HG03432 (cell line): ENCODE measurements around the gene IFNLR1.

Source experiments
- ATAC-seq: cut with Tn5 transposase; IDR thresholded peaks from one replicate; pipeline ENCODE4 v1.9.1; 2021; ENCODE audit warnings: mild to moderate bottlenecking, moderate library complexity; ENCODE audit not compliant: unreplicated experiment

IFNLR1 gene

DNA sequence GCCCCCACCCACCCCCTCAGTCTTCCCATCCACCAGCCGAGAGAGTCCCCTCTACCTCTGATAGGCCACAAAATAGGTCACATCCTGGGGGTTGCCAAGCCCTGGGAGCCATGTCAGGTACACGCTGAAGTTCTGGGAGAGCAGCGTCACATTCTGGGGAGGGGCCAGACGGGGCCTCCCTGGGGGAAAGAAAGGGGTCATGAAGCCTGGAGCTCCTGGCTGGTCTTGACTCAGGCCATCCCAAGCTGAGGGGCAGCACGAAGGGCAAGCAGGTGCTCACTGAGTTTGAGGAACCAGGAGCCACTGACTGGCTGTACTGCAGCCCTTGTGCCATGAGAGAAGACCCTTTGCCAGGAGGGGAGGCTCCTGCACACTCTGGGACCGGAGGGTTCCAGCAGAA lies 6.4 kb downstream of the IFNLR1 start:
- ATAC-seq: no peak

DNA sequence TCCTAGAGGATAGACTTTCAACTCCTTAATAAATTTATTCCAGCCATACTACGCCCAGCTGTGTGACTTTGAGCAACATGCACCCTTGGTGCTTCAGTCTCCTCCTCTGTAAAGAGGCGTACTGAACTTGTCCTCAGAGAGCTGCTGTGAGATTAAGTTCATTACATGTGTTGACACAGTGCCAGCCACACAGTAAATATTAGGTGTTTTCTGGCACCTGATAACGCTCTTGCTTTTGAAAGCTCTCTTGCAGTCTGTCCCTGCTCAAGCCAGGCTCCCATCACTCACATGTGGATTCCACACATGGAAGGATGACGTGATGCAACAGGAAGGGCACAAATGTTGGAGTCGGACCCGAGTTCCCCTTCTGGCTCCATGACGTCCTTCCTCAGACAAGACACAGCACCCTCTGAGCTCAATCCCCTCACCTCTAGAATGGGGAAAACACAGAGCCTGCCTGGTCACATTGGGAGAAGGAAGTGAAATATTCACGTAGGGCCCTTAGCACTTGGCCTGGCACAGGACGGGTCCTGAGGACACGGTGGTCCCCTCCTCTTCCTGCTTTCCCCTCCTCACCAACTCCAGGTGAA lies 7.7 kb downstream of the IFNLR1 start:
- ATAC-seq: no peak

DNA sequence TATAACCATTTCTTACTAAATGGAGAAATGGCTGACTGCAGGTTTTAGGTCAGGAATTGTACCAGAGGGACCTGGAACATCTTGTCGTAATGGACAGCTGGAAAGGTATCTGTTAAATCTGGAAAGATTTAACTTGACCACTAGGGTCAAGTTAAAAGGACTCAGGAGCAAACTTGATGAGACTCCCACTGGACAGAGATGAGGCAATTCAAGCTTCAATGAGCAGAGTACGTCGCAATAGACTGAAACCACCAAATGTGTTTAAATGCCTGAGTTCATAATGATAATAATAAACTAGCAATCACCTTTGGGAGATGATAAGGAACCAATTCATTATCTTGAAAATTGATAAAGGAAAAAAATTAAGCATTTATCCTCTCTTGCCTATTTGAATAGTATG lies 8.7 kb downstream of the IFNLR1 start:
- no peak for ATAC-seq

DNA sequence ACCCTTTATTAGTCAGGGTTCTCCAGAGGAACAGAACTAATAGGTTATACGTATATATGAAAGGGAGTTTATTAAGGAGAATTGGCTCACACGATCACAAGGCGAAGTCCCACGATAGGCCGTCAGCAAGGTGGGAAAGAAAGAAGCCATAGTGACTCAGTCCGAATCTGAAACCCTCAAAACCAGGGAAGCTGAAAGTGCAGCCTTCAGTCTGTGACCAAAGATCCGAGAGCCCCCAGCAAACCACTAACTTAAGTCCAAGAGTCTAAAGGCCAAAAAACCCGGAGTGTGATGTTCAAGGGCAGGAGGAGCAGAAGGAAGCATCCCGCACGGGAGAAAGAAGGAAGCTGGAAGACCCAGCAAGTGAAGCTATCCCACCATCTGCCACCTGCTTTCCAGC lies 9.9 kb downstream of the IFNLR1 start:
- ATAC-seq: no peak

DNA sequence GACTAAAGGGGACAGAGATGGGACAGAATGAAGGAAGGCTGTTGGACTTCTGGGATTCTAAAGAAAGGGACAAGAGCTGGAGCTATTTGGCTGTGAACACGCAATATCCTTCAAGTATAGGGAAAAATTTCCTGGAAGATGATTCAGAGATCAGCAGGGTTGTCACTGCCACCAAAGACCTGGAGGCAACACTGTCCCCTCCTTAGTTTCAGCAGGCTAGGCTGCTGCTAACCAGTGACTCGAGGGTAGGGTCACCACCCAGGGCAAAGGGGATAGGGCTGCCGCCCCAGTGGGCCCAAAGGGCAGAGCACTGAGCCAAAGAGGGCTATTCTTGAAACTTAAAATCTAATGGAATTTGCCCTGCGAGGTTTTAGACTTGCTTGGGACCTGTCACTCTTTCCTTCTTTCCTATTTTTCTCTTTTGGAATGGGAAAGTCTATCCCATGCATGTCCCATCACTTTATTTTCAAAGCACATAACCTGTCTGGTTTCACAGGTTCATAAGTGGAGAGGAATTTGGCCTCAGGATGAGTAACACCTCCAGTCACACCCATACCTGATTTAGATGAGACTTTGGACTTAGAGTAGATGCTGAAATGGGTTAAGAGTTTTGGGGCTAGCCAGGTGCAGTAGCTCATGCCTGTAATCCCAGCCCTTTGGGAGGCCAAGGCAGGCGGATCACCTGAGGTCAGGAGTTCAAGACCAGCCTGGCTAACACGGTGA lies 11.9 kb downstream of the IFNLR1 start:
- no peak for ATAC-seq

DNA sequence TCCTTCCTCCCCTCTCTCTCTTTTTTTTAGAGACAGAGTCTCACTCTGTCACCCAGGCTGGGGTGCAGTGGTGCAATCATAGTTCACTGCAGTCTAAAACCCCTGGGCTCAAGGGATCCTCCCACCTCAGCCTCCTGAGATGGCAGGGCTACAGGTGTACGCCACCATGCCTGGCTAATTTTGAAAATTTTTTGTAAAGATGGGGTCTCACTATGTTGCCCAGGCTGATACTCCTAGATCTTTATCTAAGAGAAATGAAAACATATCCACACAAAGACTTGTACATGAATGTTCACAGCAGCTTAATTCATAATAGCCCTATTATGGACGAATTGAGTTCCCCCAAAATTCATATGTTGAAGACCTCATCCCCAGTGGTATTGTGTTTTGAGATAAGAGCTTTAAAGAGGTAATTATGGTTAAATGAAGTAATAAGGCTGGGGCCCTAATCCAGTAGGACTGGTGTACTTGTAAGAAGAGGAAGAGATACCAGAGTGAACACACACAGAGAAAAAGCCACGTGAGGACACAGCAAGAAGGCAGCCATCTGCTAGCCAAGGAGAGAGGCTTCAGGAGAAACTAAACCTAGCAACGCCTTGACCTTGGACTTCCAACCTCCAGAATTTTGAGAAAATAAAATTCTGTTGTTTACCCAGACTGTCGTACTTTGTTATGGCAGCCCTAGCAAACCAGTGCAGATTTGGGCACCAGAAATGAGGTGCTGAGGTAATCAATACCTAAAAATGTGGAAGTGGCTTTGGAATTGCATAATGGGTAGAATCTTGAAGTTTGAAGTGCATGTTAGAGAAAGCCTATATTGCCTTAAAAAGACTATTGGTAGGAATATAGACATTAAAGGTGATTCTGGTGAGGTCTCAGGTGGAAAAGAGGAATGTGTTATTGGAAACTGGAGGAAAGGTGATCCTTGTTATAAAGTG lies 13.2 kb downstream of the IFNLR1 start:
- no peak for ATAC-seq

DNA sequence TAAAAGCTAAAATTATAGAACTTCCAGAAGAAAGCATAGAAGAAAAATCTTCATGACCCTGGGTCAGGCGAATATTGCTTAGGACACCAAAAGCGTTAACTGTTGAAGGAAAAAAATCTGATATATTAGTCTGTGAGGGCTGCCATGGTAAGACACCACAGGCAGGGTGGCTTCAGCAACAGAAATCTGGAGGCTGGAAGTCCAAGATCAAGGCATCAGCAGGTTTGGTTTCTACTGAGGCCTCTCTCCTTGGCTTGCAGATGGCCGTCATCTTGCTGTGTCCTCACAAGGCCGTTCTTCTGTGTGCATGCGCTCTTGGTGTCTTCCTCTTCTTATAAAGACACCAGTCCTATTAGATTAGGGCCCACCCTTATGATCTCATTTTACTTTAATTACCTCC lies 14.5 kb downstream of the IFNLR1 start:
- ATAC-seq: no peak

DNA sequence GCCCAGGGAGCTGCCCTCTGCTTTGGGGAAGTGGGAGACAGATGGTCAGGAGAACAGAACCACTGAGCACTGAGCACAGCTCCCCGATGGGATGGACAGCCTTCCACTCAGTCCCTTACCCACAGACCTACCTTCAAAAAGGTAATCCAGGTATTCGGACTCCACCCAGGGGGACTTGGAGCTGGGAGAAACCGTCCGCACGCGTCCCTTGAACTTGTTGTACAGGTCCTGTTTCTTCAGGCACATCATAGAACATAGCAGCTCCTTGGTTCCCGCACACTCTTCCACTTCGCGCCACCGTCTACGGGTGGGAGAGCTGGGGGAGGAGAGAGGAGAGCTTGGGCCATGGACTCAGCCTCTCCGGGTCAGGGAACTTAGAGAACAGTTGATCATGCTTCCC lies 17.8 kb downstream of the IFNLR1 start:
- ATAC-seq: no peak

DNA sequence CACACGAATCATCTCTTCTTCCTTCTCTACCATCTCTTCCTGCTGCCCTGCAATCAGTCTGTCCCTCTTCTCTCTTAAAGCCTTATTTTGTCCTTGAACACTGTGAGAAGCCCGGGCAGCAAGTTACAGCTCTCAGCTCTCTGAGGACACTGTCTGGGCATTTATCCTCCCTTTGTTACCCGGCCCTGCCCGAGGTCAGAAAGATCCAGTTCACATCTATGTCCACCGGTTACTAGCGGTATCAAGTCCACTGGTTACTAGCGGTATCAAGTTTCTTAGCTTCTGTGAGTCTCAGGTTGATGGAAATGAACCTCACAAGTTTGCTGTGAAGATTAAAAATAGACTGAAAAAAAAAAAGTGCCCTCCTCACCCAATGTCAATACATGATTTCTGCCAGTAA lies 18.8 kb downstream of the IFNLR1 start:
- no peak for ATAC-seq

DNA sequence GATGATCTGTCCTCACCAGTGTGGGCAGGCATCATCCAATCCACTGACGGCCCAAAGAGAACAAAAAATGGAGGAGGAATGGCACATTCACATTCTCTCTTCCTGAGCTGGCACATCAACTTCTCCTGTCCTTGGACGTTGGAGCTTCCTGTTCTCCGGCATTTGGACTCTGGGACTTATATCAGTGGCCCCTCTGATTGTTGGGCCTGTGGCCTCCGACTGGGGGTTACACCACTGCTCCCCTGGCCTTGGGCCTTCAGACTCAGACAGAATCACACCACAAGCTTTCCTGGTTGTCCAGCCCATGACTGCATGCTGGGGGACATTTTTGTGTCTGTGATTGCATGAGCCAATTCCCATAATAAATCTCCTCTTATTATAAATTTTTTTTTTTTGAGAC lies 20.1 kb downstream of the IFNLR1 start:
- no peak for ATAC-seq

DNA sequence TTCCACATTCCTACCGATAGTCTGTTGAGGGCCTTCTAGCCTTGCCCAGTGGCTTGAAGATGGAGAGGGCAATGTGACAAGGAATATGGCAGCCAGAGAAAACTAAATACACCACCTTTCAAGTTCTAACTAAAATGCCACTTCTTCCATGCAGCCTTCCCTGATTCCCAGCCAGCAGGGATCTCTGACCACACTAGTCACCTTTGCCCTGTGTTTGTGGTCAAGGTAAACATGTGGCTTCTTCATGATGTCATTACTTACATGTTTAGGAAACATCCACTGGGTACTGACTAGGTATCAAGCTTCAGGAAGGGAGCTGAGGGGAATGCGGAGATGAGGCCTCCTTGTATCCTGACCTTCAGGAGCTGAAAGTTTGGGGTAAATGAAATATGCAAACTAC lies 21.6 kb downstream of the IFNLR1 start:
- ATAC-seq: no peak

DNA sequence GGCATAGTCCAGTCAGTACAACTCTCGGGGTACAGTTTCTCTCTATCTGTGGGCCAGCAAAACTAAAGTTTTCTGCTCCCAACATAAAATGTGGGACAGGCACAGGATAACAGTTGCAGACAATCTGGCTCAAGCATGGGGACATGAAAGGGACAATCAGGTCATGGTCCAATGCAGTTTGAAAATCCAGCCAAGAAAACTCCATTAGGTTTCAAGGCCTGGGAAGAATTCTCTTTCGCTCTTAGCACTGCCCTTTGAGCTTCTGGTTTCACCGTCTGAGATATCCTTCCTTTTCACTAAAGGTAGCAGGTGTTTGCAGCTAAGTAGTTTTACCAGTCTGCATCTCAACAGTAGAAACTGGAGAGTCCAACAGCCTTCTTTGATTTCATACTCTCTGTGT lies 23.1 kb downstream of the IFNLR1 start:
- ATAC-seq: no peak

DNA sequence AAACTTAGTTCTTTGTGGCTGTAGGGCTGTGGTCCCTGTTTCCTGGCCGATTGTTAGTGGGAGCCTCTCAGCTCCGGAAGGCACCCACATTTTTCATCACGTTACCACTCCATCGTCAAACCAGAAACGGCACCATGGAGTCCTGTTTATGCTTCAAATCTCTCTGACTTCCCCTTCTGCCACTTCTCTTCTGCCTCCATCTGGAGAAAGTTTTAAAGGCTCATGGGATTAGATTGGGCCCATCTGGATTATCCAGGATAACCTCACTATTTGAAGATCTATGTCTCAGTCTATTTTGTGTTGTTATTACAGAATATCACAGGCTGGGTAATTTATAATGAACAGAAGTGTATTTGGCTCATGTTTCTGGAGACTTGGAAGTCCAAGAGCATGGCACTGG lies 24.9 kb downstream of the IFNLR1 start:
- no peak for ATAC-seq

DNA sequence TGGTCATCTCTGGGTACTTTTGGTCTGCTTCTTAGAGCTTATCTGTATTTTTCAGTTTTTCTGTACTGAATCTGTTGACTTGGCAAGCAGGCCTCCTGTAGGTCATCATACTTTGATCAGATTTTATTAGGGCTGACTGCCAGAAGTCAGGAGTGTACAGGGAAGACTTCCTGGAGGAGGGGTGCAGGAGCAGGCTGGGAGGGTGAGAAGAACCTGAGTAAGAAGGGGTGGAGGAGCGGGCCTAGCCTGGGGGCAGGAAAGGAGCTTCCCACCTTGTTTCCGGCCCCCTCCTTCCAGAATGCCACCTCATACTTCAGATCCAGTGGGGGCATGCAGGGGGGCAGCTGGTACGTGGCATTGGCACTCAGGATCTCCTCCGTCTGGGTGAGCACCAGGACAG lies 25.8 kb downstream of the IFNLR1 start:
- no peak for ATAC-seq

DNA sequence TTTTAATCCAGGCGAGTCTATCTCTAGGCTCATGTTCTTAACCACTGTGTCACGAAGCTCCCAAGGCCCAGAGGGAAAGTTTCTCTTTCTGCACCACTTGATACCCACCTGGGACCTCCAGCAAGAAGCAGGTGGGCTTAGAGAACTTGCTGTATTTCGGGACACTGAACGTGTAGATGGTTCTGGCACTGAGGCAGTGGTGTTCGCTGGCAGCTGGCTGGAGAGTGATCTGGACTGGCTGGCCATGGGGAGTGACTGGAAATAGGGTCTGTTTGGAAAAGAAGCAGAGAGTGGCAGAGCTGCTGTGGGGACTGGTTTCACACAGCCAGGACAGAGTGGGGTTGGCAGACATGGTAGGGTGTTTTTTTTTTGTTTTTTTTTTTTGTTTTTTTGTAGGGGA lies 27.7 kb downstream of the IFNLR1 start:
- no peak for ATAC-seq

DNA sequence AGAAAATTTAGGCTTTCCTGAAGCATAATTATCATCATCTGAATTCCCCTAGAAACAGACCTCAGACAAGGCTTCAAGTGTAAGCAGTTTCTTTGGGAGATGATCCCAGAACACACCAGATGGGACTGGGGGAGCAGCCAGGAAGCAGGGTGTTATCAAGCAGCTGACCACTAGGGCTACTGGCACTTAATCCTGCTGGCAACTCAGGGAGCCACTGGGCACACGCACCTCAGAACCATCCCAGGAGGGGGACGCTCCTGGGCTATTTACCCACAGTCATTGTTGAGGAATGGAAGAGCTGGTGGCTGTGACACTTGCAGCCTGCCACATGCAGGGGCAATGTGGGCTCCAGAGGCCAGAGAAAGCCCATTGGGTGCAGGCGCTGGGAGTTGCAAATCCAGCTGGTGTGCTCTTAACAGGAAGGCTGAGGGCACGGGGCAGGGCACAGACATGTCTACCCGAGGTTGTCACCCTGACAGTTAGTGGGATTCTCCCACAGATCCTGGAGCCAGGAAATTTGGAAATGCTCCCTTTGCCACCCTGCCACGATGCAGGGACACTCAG lies 29.1 kb downstream of the IFNLR1 start:
- ATAC-seq: no peak

DNA sequence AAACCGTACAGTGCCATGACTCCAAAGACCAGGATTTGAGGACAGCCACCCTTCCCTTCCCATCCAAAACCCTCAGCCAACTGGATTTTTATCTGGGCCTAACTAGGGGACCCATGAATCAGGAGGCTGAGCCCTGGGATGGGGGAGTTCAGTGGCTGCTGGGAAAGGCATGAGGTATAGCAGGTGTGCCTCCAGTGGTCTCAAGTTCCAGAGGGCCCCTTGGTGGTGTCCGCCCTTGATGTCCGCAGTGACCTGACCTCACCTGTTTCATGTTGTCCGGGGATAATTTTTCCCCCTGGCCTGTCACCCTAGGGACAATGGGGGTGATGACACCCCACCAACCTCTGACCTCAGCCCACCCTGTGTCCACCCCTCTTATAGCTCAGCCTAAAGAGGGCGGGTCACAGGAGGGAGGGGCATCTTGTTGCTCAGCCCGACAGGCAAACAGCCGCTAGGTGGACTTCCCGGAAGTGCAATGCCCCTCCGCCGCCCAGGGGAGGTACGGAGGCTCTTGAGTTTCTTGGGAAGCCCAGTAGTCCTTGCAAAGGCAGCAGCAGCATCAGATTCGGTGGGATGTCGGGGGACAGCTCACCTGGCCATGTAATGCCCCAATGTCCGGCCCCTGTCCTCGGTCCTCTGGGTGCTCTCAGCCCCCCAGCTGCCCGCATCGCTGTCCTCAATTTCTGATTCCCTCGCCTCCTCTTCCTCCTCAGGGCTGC lies 30.4 kb downstream of the IFNLR1 start:
- ATAC-seq: no peak

DNA sequence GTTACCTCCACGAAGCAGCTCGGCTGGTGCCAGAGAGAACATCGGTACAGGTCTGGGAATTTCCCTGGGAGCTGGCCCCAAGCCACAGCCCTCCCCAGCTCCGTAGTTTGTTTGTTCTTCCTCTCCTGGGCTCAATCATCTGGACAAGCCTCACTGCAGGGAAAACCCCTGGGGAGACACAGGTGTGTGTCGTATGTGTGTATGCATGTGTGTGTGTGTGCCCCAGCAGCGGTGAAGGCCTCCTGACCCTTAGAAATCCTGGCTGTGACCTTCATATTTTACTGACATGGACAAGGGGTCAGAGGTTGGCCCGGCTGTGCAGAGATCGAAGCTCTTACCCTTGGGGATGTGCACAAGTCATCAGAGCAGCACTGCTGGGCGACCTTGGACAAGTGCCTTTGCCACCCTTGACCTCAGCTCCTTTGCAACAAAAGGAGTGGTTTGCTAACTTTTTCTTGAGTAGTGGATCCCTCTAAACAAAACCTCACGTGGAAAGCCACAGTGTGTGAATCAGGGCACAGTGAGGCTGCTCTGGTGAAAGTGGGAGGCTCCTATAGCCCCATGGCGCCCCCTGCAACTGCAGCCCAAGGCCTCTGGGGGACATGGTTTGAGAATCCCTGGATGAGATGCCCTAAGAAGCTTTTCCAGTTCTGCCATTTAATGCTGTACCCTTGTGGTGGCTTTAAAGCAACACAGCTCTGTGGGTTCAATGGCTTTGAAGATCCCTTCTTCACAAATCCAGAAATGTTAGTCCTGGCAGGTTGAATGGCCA lies 31.9 kb downstream of the IFNLR1 start:
- no peak for ATAC-seq

DNA sequence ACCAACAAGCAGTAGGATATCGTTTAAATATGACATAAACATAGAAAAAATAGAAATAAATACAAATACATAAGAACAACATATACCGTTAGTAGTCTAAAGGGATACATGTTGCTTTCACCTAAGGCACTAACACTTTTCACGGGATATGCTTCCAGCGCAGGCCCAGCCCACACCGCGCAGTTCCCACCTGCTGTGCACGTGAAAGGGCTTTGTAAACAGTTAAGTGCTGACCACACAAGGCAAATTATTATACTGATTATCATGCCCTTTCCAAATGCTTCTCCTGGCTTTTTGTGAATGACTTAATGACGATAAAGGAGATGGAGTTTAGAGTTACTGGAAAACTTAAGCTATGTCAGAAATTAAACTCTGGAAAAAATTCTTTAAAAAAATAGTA lies 32.9 kb downstream of the IFNLR1 start:
- no peak for ATAC-seq
